Measurements from ENCODE around the gene VSIR. TPM values are rescaled to one million over a fixed set of nuclear protein-coding genes. Genes with fewer than 3 reads are reported as not detected.

VSIR gene
- total RNA-seq, 1 experiment from 2014 or later = 57.7 TPM

GRCh38 chr10:71818674-71819260 lies 45.4 kb upstream of the VSIR start:
- CTCF ChIA-PET = no interaction called here
- Histone ChIP-seq H3K4me3 (no peak overlapping the region), H2AFZ (no peak overlapping the region), H3K79me2 (ENCODE audit: low read depth) (no peaks in the 10 kb centered on the region), H3K4me2 (no peak overlapping the region), H3K9me3 (ENCODE audit: insufficient read depth, low read depth) (no peaks in the 10 kb centered on the region), H3F3A (ENCODE audit: insufficient read depth, low read depth) (0 out of 2 replicates have a peak, but pooled peaks cover 10% of the 10 kb centered on the region), H3K9me2 (ENCODE audit: insufficient read depth) (no peaks in the 10 kb centered on the region), H4K20me1 (ENCODE audit: insufficient read depth) (0 out of 2 replicates have a peak, but pooled peaks cover 12% of the 10 kb centered on the region), H3K27me3 (ENCODE audit: insufficient read depth, low read depth) (no peaks in the 10 kb centered on the region), H3K27ac (no peak overlapping the region), H3K36me3 (ENCODE audit: low read depth) (peaks cover 37% of the 10 kb centered on the region), H3K4me1 (replicated peaks; ENCODE audit: insufficient read depth) (no peaks in the 10 kb centered on the region)
- peak in 1 of 2 experiments; percentile 19 for DNase-seq
- TF ChIP-seq CTCF (conservative IDR thresholded peaks at IDR 0.05) = no peak
- TF ChIP-seq EZH2 (IDR thresholded peaks at IDR 0.05; ENCODE audit: low read depth) = no peak
- intact Hi-C loops (cut with micrococcal nuclease; ENCODE audit: unreplicated experiment) = no loop called here
- POLR2A ChIA-PET (ENCODE audit: unreplicated experiment) = interaction anchor here (0.6 kb wide), 1 partner anchor 20 kb away, joined by 6 read pairs; no protein-coding TSS in a partner anchor
- no TSS peak for BruUV-seq (replicated peaks)

GRCh38 chr10:71817831-71818655 lies 44.7 kb upstream of the VSIR start:
- H3K4me3 ChIP-seq = no peak overlapping the region
- H3K4me1 ChIP-seq (replicated peaks; ENCODE audit: insufficient read depth) = no peaks in the 10 kb centered on the region
- TF ChIP-seq EZH2 (IDR thresholded peaks at IDR 0.05; ENCODE audit: low read depth) = no peak
- TF ChIP-seq CTCF (conservative IDR thresholded peaks at IDR 0.05) = no peak
- POLR2A ChIA-PET (ENCODE audit: unreplicated experiment) = no interaction called here
- intact Hi-C loops (cut with micrococcal nuclease; ENCODE audit: unreplicated experiment) = no loop called here
- 0 out of 2 replicates have a peak, but pooled peaks cover 10% of the 10 kb centered on the region for H3F3A ChIP-seq (ENCODE audit: insufficient read depth, low read depth)
- H3K36me3 ChIP-seq (ENCODE audit: low read depth) = peaks cover 37% of the 10 kb centered on the region
- H3K4me2 ChIP-seq = no peak overlapping the region
- H3K27ac ChIP-seq = no peak overlapping the region
- 0 out of 2 replicates have a peak, but pooled peaks cover 12% of the 10 kb centered on the region for H4K20me1 ChIP-seq (ENCODE audit: insufficient read depth)
- H3K79me2 ChIP-seq (ENCODE audit: low read depth) = no peaks in the 10 kb centered on the region
- H3K27me3 ChIP-seq (ENCODE audit: insufficient read depth, low read depth) = no peaks in the 10 kb centered on the region
- CTCF ChIA-PET = no interaction called here
- no peaks in the 10 kb centered on the region for H3K9me2 ChIP-seq (ENCODE audit: insufficient read depth)
- BruUV-seq (replicated peaks) = no TSS peak
- H2AFZ ChIP-seq = no peak overlapping the region
- peak in 1 of 2 experiments; percentile 22 for DNase-seq
- H3K9me3 ChIP-seq (ENCODE audit: insufficient read depth, low read depth) = no peaks in the 10 kb centered on the region

GRCh38 chr10:71816936-71817618 lies 43.8 kb upstream of the VSIR start:
- H4K20me1 ChIP-seq (ENCODE audit: insufficient read depth) = 0 out of 2 replicates have a peak, but pooled peaks cover 6% of the 10 kb centered on the region
- no peaks in the 10 kb centered on the region for H3K9me2 ChIP-seq (ENCODE audit: insufficient read depth)
- no peaks in the 10 kb centered on the region for H3K9me3 ChIP-seq (ENCODE audit: insufficient read depth, low read depth)
- peak in 1 of 2 experiments; percentile 3 for DNase-seq
- peaks cover 33% of the 10 kb centered on the region for H3K36me3 ChIP-seq (ENCODE audit: low read depth)
- ChIA-PET POLR2A (ENCODE audit: unreplicated experiment) (no interaction called here), CTCF (no interaction called here)
- TF ChIP-seq EZH2 (IDR thresholded peaks at IDR 0.05; ENCODE audit: low read depth) (no peak), CTCF (conservative IDR thresholded peaks at IDR 0.05) (no peak)
- no peak overlapping the region for H2AFZ ChIP-seq
- H3K27ac ChIP-seq = no peak overlapping the region
- no peaks in the 10 kb centered on the region for H3K27me3 ChIP-seq (ENCODE audit: insufficient read depth, low read depth)
- H3K4me1 ChIP-seq (replicated peaks; ENCODE audit: insufficient read depth) = no peaks in the 10 kb centered on the region
- H3K4me3 ChIP-seq = no peak overlapping the region
- 0 out of 2 replicates have a peak, but pooled peaks cover 10% of the 10 kb centered on the region for H3F3A ChIP-seq (ENCODE audit: insufficient read depth, low read depth)
- H3K79me2 ChIP-seq (ENCODE audit: low read depth) = no peaks in the 10 kb centered on the region
- BruUV-seq (replicated peaks) = no TSS peak
- intact Hi-C loops (cut with micrococcal nuclease; ENCODE audit: unreplicated experiment) = no loop called here
- no peak overlapping the region for H3K4me2 ChIP-seq

Measured in PC-9 (cell line).